ENCODE results near the gene STX2.

Gene STX2

DNA sequence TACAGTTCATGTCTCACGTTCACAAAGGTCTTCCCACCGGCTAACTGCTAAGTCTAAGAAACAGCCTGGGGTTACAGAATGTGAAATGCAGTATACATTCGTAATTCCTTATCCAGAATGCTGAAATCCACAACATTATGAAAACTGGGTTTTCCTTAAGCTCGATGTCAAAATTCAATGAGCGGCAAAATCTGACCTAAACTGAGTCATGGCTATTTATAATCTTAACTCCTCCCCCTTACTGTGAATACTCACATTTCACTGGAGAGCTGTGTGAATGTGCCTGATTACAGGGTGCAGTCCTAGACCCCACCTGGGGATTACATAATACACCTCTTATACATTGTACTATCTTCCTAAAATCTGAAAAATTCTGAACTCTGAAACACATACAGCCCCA, 35.3 kb downstream of the STX2 start:
- POLR2A ChIA-PET = no interaction called here
- Histone ChIP-seq H3K36me3 (ENCODE audit: control insufficient read depth in 4 of 4, insufficient read depth in 4 of 4, low read length in 3 of 4) (peaks cover 5 to 38% (median 29%) of the 10 kb centered on the region in 4 experiments), H3K4me3 (ENCODE audit: control insufficient read depth in 1 of 7, extremely low read depth in 1 of 7, insufficient read depth in 4 of 7, low read depth in 2 of 7, low read length in 6 of 7) (no peak overlapping the region), H3K9me3 (ENCODE audit: control extremely low read depth in 1 of 5, control insufficient read depth in 4 of 5, insufficient read depth in 2 of 5, low read depth in 1 of 5, low read length in 4 of 5) (peaks cover 0 to 14% (median 9%) of the 10 kb centered on the region in 5 experiments), H3K27ac (ENCODE audit: insufficient read depth in 1 of 2, low read depth in 1 of 2, low read length in 2 of 2, poor library complexity in 1 of 2, severe bottlenecking in 2 of 2) (no peak overlapping the region), H3K27me3 (replicated peaks in 2 of 5; ENCODE audit: control insufficient read depth in 4 of 5, insufficient read depth in 5 of 5, low read length in 4 of 5) (no peaks in the 10 kb centered on the region), H3K4me1 (ENCODE audit: control extremely low read depth in 1 of 4, control insufficient read depth in 4 of 4, insufficient read depth in 4 of 4, low read length in 3 of 4) (no peaks in the 10 kb centered on the region)
- CTCF ChIA-PET = interaction anchor here (1.4 kb wide), 1 partner anchor 21 kb away, joined by 3 read pairs; no protein-coding TSS in a partner anchor
- 98% methylated on average over 5 of the region's 5 CpGs for WGBS (ENCODE audit: insufficient coverage)
- no peak for DNase-seq

DNA sequence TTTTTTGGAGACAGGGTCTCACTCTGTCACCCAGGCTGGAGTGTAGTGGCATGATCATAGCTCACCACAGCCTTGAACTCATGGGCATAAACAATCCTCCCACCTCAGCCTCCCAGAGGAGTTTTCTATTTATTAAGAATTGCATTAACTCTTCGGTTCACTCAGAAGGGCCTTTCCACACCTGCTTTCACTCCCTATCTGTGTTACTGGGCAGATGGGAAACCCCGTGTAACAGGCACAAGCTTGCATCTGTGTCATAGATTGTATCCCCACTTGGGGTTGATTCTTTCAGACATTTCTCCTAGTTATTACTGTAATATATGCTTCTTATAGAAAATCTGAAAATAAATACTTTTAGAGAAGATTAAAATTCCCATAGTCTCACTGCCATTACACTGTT, 38.7 kb downstream of the STX2 start:
- Histone ChIP-seq H3K4me1 (ENCODE audit: control extremely low read depth in 1 of 4, control insufficient read depth in 4 of 4, insufficient read depth in 4 of 4, low read length in 3 of 4) (peaks cover 0 to 3% (median 0%) of the 10 kb centered on the region in 4 experiments), H3K9me3 (ENCODE audit: control extremely low read depth in 1 of 5, control insufficient read depth in 4 of 5, insufficient read depth in 2 of 5, low read depth in 1 of 5, low read length in 4 of 5) (peaks cover 0 to 3% (median 2%) of the 10 kb centered on the region in 5 experiments), H3K36me3 (ENCODE audit: control insufficient read depth in 4 of 4, insufficient read depth in 4 of 4, low read length in 3 of 4) (peaks cover 0 to 30% (median 19%) of the 10 kb centered on the region in 4 experiments), H3K27me3 (replicated peaks in 2 of 5; ENCODE audit: control insufficient read depth in 4 of 5, insufficient read depth in 5 of 5, low read length in 4 of 5) (no peaks in the 10 kb centered on the region), H3K4me3 (ENCODE audit: control insufficient read depth in 1 of 7, extremely low read depth in 1 of 7, insufficient read depth in 4 of 7, low read depth in 2 of 7, low read length in 6 of 7) (no peak overlapping the region), H3K27ac (ENCODE audit: insufficient read depth in 1 of 2, low read depth in 1 of 2, low read length in 2 of 2, poor library complexity in 1 of 2, severe bottlenecking in 2 of 2) (no peak overlapping the region)
- no peak for DNase-seq
- POLR2A ChIA-PET = no interaction called here
- 80% methylated on average over 1 of the region's 2 CpGs for WGBS (ENCODE audit: insufficient coverage)
- CTCF ChIA-PET = interaction anchor here (0.8 to 1.8 kb wide), 2 partner anchors 17 to 26 kb away, joined by 3 to 4 read pairs; no protein-coding TSS in a partner anchor

DNA sequence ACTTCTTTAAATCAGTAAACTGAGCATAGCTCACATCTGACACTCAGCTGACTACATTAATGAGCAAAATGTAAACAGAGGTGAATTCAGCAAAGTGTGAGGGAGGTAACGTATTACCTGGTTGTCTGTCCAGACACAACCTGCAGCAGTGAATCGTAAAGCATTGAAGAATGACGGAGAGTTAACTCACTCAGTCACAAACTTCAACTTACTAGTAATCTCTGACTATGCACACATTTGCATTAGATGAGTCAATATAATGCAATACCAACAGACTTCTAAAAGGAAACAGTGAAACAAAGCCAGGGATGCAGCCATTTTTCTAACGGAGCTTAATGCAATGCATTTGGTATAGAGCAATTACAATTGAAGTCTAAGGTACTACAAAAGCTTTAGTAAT, 40.0 kb downstream of the STX2 start:
- H3K36me3 ChIP-seq (ENCODE audit: control insufficient read depth in 4 of 4, insufficient read depth in 4 of 4, low read length in 3 of 4) = peaks cover 0 to 24% (median 15%) of the 10 kb centered on the region in 4 experiments
- DNase-seq = no peak

DNA sequence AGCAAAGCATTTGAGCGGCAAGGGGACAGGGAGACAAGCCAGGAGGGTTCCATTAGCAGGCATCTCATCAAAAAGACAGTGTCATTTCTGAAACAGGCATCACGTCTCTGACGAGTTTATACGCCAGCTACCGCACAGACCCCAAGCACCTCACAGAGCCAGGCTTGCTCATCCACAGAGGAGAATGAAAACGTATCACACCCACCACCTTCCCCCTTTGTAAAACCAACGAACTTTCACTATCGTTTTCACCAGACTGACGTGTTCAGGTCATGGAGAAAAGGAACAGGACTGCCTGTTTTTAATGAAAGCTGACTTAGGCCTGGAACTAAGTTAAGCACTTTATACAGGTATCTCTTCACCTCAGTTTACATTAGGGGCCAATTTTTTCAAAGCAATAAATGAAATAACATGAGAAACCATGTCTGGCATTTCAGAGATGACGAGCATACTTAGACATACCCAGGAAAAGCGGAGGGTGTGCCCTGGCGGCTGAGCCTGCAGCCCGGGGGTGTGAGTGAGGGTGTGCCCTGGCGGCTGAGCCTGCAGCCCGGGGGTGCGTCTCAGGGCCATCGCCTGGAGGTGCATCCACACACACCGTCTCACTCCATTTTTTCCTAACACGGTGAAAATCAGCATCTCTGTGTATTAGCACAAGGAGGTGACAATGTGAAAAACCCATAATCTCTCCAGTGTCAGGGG, 41.9 kb downstream of the STX2 start:
- peak in 2 of 3 donors; percentile 30 to 59 for DNase-seq
- Histone ChIP-seq H3K9me3 (ENCODE audit: control extremely low read depth in 1 of 5, control insufficient read depth in 4 of 5, insufficient read depth in 2 of 5, low read depth in 1 of 5, low read length in 4 of 5) (no peaks in the 10 kb centered on the region), H3K27me3 (replicated peaks in 2 of 5; ENCODE audit: control insufficient read depth in 4 of 5, insufficient read depth in 5 of 5, low read length in 4 of 5) (no peaks in the 10 kb centered on the region), H3K4me1 (ENCODE audit: control extremely low read depth in 1 of 4, control insufficient read depth in 4 of 4, insufficient read depth in 4 of 4, low read length in 3 of 4) (peaks cover 0 to 3% (median 0%) of the 10 kb centered on the region in 4 experiments), H3K36me3 (ENCODE audit: control insufficient read depth in 4 of 4, insufficient read depth in 4 of 4, low read length in 3 of 4) (peaks cover 0 to 21% (median 11%) of the 10 kb centered on the region in 4 experiments), H3K4me3 (ENCODE audit: control insufficient read depth in 1 of 7, extremely low read depth in 1 of 7, insufficient read depth in 4 of 7, low read depth in 2 of 7, low read length in 6 of 7) (peak overlapping the region in 1 of 7 experiments; percentile 23), H3K27ac (ENCODE audit: insufficient read depth in 1 of 2, low read depth in 1 of 2, low read length in 2 of 2, poor library complexity in 1 of 2, severe bottlenecking in 2 of 2) (no peak overlapping the region)
- ChIA-PET POLR2A (no interaction called here), CTCF (interaction anchor here (1.3 kb wide), 1 partner anchor 9 kb away, joined by 3 read pairs; no protein-coding TSS in a partner anchor)
- WGBS (ENCODE audit: insufficient coverage) = 92% methylated on average over 15 of the region's 19 CpGs

More for the DNA sequence above, 40.0 kb downstream of the STX2 start:
- 100% methylated on average over 2 of the region's 4 CpGs for WGBS (ENCODE audit: insufficient coverage)
- Histone ChIP-seq H3K27me3 (replicated peaks in 2 of 5; ENCODE audit: control insufficient read depth in 4 of 5, insufficient read depth in 5 of 5, low read length in 4 of 5) (no peaks in the 10 kb centered on the region), H3K9me3 (ENCODE audit: control extremely low read depth in 1 of 5, control insufficient read depth in 4 of 5, insufficient read depth in 2 of 5, low read depth in 1 of 5, low read length in 4 of 5) (no peaks in the 10 kb centered on the region), H3K4me3 (ENCODE audit: control insufficient read depth in 1 of 7, extremely low read depth in 1 of 7, insufficient read depth in 4 of 7, low read depth in 2 of 7, low read length in 6 of 7) (no peak overlapping the region), H3K4me1 (ENCODE audit: control extremely low read depth in 1 of 4, control insufficient read depth in 4 of 4, insufficient read depth in 4 of 4, low read length in 3 of 4) (peaks cover 0 to 3% (median 0%) of the 10 kb centered on the region in 4 experiments), H3K27ac (ENCODE audit: insufficient read depth in 1 of 2, low read depth in 1 of 2, low read length in 2 of 2, poor library complexity in 1 of 2, severe bottlenecking in 2 of 2) (no peak overlapping the region)
- ChIA-PET POLR2A (no interaction called here), CTCF (no interaction called here)

DNA sequence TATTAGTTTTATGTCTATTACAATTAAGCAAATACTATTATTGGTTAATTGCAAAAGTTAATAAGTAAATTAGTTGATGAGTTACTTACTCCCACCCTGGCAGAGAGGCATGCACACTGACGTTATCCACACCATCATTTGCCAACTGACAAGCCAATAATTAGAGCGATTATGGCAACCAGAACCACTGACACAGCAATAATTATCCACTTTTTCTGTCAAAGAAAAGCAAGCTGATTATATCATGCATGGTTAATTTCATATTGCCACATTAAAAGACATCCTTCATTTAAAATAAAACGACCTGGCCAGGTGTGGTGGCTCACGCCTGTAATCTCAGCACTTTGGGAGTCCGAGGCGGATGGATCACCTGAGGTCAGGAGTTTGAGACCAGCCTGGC, 43.1 kb downstream of the STX2 start:
- Histone ChIP-seq H3K9me3 (ENCODE audit: control extremely low read depth in 1 of 5, control insufficient read depth in 4 of 5, insufficient read depth in 2 of 5, low read depth in 1 of 5, low read length in 4 of 5) (no peaks in the 10 kb centered on the region), H3K36me3 (ENCODE audit: control insufficient read depth in 4 of 4, insufficient read depth in 4 of 4, low read length in 3 of 4) (peaks cover 0 to 23% (median 11%) of the 10 kb centered on the region in 4 experiments), H3K4me3 (ENCODE audit: control insufficient read depth in 1 of 7, extremely low read depth in 1 of 7, insufficient read depth in 4 of 7, low read depth in 2 of 7, low read length in 6 of 7) (no peak overlapping the region), H3K4me1 (ENCODE audit: control extremely low read depth in 1 of 4, control insufficient read depth in 4 of 4, insufficient read depth in 4 of 4, low read length in 3 of 4) (peaks cover 0 to 3% (median 0%) of the 10 kb centered on the region in 4 experiments), H3K27ac (ENCODE audit: insufficient read depth in 1 of 2, low read depth in 1 of 2, low read length in 2 of 2, poor library complexity in 1 of 2, severe bottlenecking in 2 of 2) (no peak overlapping the region), H3K27me3 (replicated peaks in 2 of 5; ENCODE audit: control insufficient read depth in 4 of 5, insufficient read depth in 5 of 5, low read length in 4 of 5) (no peaks in the 10 kb centered on the region)
- 75% methylated on average over 2 of the region's 6 CpGs for WGBS (ENCODE audit: insufficient coverage)
- no peak for DNase-seq
- ChIA-PET CTCF (interaction anchor here (1.3 kb wide), 1 partner anchor 8 kb away, joined by 3 read pairs; no protein-coding TSS in a partner anchor), POLR2A (no interaction called here)

DNA sequence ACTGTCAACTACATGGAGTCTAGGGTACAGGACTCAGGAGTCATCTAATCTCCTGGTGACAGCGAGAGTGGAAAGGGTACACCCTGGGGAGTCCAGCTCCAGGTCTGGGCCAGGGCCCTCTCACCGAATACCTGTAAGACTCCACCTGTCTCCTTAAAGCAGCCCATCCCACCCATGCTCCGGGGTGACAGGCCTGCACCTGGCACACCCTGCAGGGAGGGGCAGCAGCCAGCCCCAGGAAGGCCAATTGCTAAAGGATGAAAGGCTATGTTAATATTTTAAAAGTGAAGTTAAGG, 45.5 kb downstream of the STX2 start:
- H3K4me3 ChIP-seq (ENCODE audit: control insufficient read depth in 1 of 7, extremely low read depth in 1 of 7, insufficient read depth in 4 of 7, low read depth in 2 of 7, low read length in 6 of 7) = no peak overlapping the region
- H3K9me3 ChIP-seq (ENCODE audit: control extremely low read depth in 1 of 5, control insufficient read depth in 4 of 5, insufficient read depth in 2 of 5, low read depth in 1 of 5, low read length in 4 of 5) = no peaks in the 10 kb centered on the region
- H3K27me3 ChIP-seq (replicated peaks in 2 of 5; ENCODE audit: control insufficient read depth in 4 of 5, insufficient read depth in 5 of 5, low read length in 4 of 5) = no peaks in the 10 kb centered on the region
- peaks cover 0 to 16% (median 7%) of the 10 kb centered on the region in 4 experiments for H3K36me3 ChIP-seq (ENCODE audit: control insufficient read depth in 4 of 4, insufficient read depth in 4 of 4, low read length in 3 of 4)
- ChIA-PET CTCF (interaction anchor here (0.8 to 0.9 kb wide), 2 partner anchors 24 to 33 kb away, joined by 3 read pairs; no protein-coding TSS in a partner anchor), POLR2A (no interaction called here)
- WGBS (ENCODE audit: insufficient coverage) = 100% methylated on average over 3 of the region's 3 CpGs
- H3K4me1 ChIP-seq (ENCODE audit: control extremely low read depth in 1 of 4, control insufficient read depth in 4 of 4, insufficient read depth in 4 of 4, low read length in 3 of 4) = peaks cover 0 to 3% (median 0%) of the 10 kb centered on the region in 4 experiments
- DNase-seq = no peak
- H3K27ac ChIP-seq (ENCODE audit: insufficient read depth in 1 of 2, low read depth in 1 of 2, low read length in 2 of 2, poor library complexity in 1 of 2, severe bottlenecking in 2 of 2) = no peak overlapping the region

DNA sequence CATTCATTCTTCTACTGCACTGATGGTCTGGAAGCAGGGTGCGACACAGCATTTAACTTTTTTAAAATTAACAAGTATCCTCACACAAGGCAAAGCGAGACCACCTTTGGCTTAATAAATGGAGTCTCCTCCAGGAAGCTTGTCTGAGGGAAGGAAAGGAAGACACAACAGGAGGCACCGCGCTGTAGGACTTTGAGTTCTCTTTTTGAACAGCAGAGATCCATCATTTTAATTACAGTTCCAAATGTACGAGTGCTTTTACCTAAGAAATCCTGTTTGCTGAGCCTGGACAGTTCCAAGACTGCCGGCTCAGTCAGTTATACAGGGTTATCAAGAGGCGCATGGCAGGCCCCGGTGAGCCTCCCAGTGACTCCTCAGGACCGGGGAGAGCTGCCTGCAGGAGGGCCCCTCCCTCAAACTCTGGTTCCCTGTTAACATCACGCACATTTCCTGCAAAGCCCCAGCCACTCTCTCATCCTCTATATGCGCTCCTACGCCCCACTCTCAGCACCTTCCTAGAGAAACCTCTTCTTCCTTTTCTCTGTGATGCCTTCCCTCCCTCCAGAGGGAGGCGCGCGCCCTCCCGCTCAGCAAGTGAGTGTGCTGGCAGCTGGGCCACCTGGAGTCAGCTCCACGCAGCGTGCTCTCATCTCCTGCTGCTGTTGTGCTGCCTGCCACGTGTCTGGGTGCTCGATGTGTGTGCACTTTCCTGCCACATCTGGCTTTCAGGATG, 46.1 kb downstream of the STX2 start:
- no peak overlapping the region for H3K27ac ChIP-seq (ENCODE audit: insufficient read depth in 1 of 2, low read depth in 1 of 2, low read length in 2 of 2, poor library complexity in 1 of 2, severe bottlenecking in 2 of 2)
- peaks cover 0 to 16% (median 7%) of the 10 kb centered on the region in 4 experiments for H3K36me3 ChIP-seq (ENCODE audit: control insufficient read depth in 4 of 4, insufficient read depth in 4 of 4, low read length in 3 of 4)
- ChIA-PET POLR2A (no interaction called here), CTCF (no interaction called here)
- H3K9me3 ChIP-seq (ENCODE audit: control extremely low read depth in 1 of 5, control insufficient read depth in 4 of 5, insufficient read depth in 2 of 5, low read depth in 1 of 5, low read length in 4 of 5) = no peaks in the 10 kb centered on the region
- H3K4me1 ChIP-seq (ENCODE audit: control extremely low read depth in 1 of 4, control insufficient read depth in 4 of 4, insufficient read depth in 4 of 4, low read length in 3 of 4) = peaks cover 0 to 3% (median 0%) of the 10 kb centered on the region in 4 experiments
- no peak for DNase-seq
- WGBS (ENCODE audit: insufficient coverage) = 95% methylated on average over 16 of the region's 20 CpGs
- H3K4me3 ChIP-seq (ENCODE audit: control insufficient read depth in 1 of 7, extremely low read depth in 1 of 7, insufficient read depth in 4 of 7, low read depth in 2 of 7, low read length in 6 of 7) = no peak overlapping the region
- no peaks in the 10 kb centered on the region for H3K27me3 ChIP-seq (replicated peaks in 2 of 5; ENCODE audit: control insufficient read depth in 4 of 5, insufficient read depth in 5 of 5, low read length in 4 of 5)

Data from common myeloid progenitor, CD34-positive (primary cell).